COLO829 (cell line): ENCODE results near the gene TSPOAP1.

Experiments used
- DNase-seq: peaks from one replicate; pipeline ENCODE4 v3.0.0; 2012; ENCODE audit warnings: low spot score

TSPOAP1 gene

GRCh38 chr17:58329810-58330537 is 1.4 kb upstream of the TSPOAP1 start:
- no peak for DNase-seq

- DNase-seq = no peak
Observed at GRCh38 chr17:58329035-58329809, 627 bp upstream of the TSPOAP1 start.

- no peak for DNase-seq
Observed at GRCh38 chr17:58327363-58328194, 1.0 kb downstream of the TSPOAP1 start.

- no peak for DNase-seq
Observed at GRCh38 chr17:58326609-58327362, 1.8 kb downstream of the TSPOAP1 start.

GRCh38 chr17:58325976-58326468 is 2.6 kb downstream of the TSPOAP1 start:
- DNase-seq = no peak

- DNase-seq = no peak
Observed at GRCh38 chr17:58325289-58325726, 3.3 kb downstream of the TSPOAP1 start.

- no peak for DNase-seq
Observed at GRCh38 chr17:58324409-58325288, 3.9 kb downstream of the TSPOAP1 start.

GRCh38 chr17:58324056-58324408 is 4.6 kb downstream of the TSPOAP1 start:
- no peak for DNase-seq

- no peak for DNase-seq
Observed at GRCh38 chr17:58323366-58324055, 5.1 kb downstream of the TSPOAP1 start.

- no peak for DNase-seq
Observed at GRCh38 chr17:58322581-58323185, 5.9 kb downstream of the TSPOAP1 start.

- no peak for DNase-seq
Observed at GRCh38 chr17:58321571-58322525, 6.7 kb downstream of the TSPOAP1 start.

- no peak for DNase-seq
Observed at GRCh38 chr17:58320570-58321323, 7.8 kb downstream of the TSPOAP1 start.

GRCh38 chr17:58320163-58320558 is 8.4 kb downstream of the TSPOAP1 start:
- DNase-seq = no peak

- no peak for DNase-seq
Observed at GRCh38 chr17:58319173-58320162, 9.1 kb downstream of the TSPOAP1 start.

- no peak for DNase-seq
Observed at GRCh38 chr17:58318627-58319172, 9.9 kb downstream of the TSPOAP1 start.

- DNase-seq = no peak
Observed at GRCh38 chr17:58318065-58318481, 10.5 kb downstream of the TSPOAP1 start.
